IMR-90 (cell line): Measurements from ENCODE around the gene STK17A.

Source experiments
- BHLHE40 ChIP-seq: fragments of 150-350 bp; IDR thresholded peaks from 2 replicates; pipeline ENCODE4 v1.6.1; 2016; ENCODE audit warnings: mild to moderate bottlenecking, low read depth, low read length
- CEBPB ChIP-seq: IDR thresholded peaks from 2 replicates; pipeline ENCODE4 v1.6.1; 2012; ENCODE audit warnings: low read depth, low read length, improper control_type of control experiment
- CHD1 ChIP-seq: IDR thresholded peaks from 2 replicates; pipeline ENCODE4 v1.6.1; 2012; ENCODE audit warnings: low read depth, low read length, improper control_type of control experiment
- FOS ChIP-seq: fragments of 150-350 bp; IDR thresholded peaks from 2 replicates; pipeline ENCODE4 v1.6.1; 2016; ENCODE audit warnings: low read depth, low read length
- MAFK ChIP-seq: IDR thresholded peaks from 2 replicates; pipeline ENCODE4 v1.6.1; 2012; ENCODE audit warnings: low read depth, low read length, improper control_type of control experiment
- NFE2L2 ChIP-seq: fragments of 150-350 bp; IDR thresholded peaks from 2 replicates; pipeline ENCODE4 v1.6.1; 2016; ENCODE audit warnings: low read depth, mild to moderate bottlenecking, low read length
- POLR2A ChIP-seq: IDR thresholded peaks from 2 replicates; pipeline ENCODE4 v1.6.1; 2012; ENCODE audit warnings: mild to moderate bottlenecking, low read depth, low read length
- RAD21 ChIP-seq: IDR thresholded peaks from 2 replicates; pipeline ENCODE4 v1.6.1; 2012; ENCODE audit warnings: low read length, improper control_type of control experiment
- RCOR1 ChIP-seq: IDR thresholded peaks from 2 replicates; pipeline ENCODE4 v1.6.1; 2012; ENCODE audit warnings: mild to moderate bottlenecking, low read length, improper control_type of control experiment; ENCODE audit not compliant: insufficient replicate concordance
- RFX5 ChIP-seq: IDR thresholded peaks from 2 replicates; pipeline ENCODE4 v1.8.0; 2012; ENCODE audit warnings: low read depth, mild to moderate bottlenecking, low read length, moderate library complexity
- TF ChIP-seq, protein P1 (sequence below): conservative IDR thresholded peaks from 2 replicates; pipeline ENCODE4 v1.5.1; 2012; ENCODE audit warnings: mild to moderate bottlenecking, low read depth, low read length, improper control_type of control experiment
- TF ChIP-seq, protein P2 (sequence below): fragments of 150-350 bp; IDR thresholded peaks from 2 replicates; pipeline ENCODE4 v1.6.1; 2016; ENCODE audit warnings: low read depth, mild to moderate bottlenecking, low read length, moderate library complexity, borderline replicate concordance
- TF ChIP-seq, protein P3 (sequence below): fragments of 150-350 bp; IDR thresholded peaks from 2 replicates; pipeline ENCODE4 v1.6.1; 2017; ENCODE audit warnings: mild to moderate bottlenecking, antibody characterized with exemption, low read length, low read depth

- no peak for TF ChIP-seq POLR2A
- TF ChIP-seq, protein P1, sequence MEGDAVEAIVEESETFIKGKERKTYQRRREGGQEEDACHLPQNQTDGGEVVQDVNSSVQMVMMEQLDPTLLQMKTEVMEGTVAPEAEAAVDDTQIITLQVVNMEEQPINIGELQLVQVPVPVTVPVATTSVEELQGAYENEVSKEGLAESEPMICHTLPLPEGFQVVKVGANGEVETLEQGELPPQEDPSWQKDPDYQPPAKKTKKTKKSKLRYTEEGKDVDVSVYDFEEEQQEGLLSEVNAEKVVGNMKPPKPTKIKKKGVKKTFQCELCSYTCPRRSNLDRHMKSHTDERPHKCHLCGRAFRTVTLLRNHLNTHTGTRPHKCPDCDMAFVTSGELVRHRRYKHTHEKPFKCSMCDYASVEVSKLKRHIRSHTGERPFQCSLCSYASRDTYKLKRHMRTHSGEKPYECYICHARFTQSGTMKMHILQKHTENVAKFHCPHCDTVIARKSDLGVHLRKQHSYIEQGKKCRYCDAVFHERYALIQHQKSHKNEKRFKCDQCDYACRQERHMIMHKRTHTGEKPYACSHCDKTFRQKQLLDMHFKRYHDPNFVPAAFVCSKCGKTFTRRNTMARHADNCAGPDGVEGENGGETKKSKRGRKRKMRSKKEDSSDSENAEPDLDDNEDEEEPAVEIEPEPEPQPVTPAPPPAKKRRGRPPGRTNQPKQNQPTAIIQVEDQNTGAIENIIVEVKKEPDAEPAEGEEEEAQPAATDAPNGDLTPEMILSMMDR = no peak
- TF ChIP-seq RAD21 = no peak
- TF ChIP-seq, protein P2, sequence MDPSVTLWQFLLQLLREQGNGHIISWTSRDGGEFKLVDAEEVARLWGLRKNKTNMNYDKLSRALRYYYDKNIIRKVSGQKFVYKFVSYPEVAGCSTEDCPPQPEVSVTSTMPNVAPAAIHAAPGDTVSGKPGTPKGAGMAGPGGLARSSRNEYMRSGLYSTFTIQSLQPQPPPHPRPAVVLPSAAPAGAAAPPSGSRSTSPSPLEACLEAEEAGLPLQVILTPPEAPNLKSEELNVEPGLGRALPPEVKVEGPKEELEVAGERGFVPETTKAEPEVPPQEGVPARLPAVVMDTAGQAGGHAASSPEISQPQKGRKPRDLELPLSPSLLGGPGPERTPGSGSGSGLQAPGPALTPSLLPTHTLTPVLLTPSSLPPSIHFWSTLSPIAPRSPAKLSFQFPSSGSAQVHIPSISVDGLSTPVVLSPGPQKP = no peak
- TF ChIP-seq RFX5 = no peak
- TF ChIP-seq BHLHE40 = no peak
- TF ChIP-seq MAFK = no peak
- no peak for TF ChIP-seq NFE2L2
- TF ChIP-seq RCOR1 = no peak
- TF ChIP-seq CEBPB = no peak
- no peak for TF ChIP-seq FOS
- TF ChIP-seq, protein P3, sequence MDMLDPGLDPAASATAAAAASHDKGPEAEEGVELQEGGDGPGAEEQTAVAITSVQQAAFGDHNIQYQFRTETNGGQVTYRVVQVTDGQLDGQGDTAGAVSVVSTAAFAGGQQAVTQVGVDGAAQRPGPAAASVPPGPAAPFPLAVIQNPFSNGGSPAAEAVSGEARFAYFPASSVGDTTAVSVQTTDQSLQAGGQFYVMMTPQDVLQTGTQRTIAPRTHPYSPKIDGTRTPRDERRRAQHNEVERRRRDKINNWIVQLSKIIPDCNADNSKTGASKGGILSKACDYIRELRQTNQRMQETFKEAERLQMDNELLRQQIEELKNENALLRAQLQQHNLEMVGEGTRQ = no peak
- TF ChIP-seq CHD1 = no peak
Observed at GRCh38 chr7:43537765-43538403, 45.0 kb upstream of the STK17A start.
